ENCODE results near the gene SUPT20HL2.
"Not testable (repeated sequence)": the region's sequence is repeated elsewhere in the genome, so short reads cannot be mapped to it uniquely, and the experiment has no call there.

SUPT20HL2 gene

DNA sequence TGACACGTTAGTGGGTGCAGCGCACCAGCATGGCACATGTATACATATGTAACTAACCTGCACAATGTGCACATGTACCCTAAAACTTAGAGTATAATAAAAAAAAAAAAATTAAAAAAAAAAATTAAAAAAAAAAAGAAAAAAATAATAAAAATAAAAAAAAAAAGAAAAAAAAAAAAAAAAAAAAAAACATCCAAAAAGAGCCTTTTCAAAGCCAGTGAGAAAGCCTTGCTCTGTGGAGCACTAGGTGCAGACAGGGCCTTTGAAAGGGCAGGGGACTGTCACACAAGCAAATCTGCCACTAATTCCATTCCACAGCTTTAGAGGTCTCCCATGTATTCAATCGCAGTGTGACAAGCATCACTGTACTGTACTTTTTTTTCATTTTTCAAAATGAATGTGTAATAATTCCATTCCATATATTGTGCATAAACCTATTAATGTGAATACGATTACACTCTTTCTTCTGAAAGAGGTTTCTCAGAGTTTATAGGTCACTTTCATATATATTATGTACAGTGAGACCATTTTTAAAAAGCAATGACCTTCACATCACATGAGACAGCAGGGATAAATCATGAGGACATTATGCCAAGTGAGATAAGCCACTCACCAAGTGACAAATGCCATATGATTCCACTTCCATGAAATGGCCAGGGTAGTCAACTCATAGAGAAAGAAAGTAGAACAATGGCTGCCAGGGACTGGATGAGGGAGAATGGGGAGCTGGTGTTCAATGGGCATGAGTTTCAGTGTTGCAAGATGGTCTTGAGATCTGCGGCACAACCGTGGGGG, 4.1 kb downstream of the SUPT20HL2 start:
- not testable (repeated sequence) for DNase-seq (ENCODE audit: low spot score)

DNA sequence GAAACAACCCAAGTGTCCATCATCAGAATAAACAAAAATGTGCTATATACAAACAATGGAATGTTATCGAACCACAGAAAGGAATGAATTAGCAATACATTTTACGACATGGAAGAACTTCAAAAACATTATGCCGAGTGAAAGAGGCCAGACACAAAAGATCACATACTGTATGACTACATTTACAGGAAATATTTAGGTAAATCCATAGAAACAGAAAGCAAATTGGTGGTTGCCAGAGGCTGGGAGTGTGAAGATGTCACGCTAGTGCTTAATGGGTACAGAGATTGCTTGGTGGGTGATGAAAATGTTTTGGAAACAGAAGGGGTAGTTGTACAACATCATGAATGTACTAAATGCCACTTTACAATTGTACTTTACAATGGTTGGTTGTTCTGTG, 5.1 kb downstream of the SUPT20HL2 start:
- DNase-seq (ENCODE audit: low spot score) = not testable (repeated sequence)

DNA sequence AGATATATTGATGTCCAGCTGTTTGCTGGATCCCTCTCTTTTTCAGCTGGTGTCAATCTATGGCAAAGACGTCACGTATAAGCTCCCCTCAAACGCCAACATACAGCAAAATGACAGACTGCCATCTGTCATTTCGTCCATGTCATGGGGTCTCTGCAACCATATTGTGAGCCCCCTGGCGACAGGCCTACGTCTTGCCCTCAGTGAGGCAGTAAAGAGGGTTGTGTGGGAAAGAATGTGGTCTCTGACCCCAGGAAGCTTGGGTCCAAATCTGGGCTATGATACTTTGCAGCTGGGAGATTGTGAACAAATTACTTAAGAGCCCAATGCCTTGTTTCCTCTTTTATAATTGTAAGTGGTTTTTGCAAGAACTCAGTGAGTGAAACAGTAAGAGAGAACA, 7.4 kb downstream of the SUPT20HL2 start:
- no peak for DNase-seq (ENCODE audit: low spot score)

DNA sequence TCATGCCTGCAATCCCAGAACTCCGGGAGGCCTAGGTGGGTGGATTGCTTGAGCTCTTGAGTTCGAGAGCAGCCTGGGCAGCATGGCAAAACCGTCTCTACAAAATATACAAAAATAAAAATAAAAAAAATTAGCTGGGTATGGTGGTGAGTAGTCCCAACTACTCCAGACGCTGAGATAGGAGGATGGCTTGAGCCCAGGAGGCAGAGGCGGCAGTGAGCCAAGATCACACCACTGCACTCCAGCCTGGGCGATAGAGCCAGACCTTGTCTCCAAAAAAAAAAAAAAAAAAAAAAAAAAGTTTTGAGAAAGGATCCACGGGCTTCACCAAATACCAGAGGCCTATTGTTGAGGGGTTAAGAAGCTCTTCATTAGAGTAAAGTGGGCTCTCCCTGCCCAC, 8.0 kb downstream of the SUPT20HL2 start:
- DNase-seq (ENCODE audit: low spot score) = no peak

DNA sequence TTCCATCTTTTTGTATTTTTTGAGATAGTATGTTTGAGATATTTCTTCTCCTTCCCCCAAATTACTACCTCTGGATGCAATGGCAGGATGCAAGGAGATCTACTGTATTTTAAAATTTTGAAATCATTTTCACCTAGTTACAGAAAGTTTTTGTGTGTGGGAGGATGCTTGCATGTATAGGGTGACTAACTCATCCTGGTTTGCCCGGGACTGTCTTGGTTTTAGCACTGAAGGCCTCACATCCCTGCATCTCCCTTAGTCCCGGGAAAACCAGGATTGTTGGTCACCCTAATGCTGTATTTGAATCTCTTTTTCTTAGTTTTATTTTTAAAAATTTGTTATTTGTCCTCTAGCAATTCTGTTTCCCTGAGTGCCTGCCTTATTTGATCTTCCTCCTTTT, 12.1 kb downstream of the SUPT20HL2 start:
- DNase-seq (ENCODE audit: low spot score) = no peak

DNA sequence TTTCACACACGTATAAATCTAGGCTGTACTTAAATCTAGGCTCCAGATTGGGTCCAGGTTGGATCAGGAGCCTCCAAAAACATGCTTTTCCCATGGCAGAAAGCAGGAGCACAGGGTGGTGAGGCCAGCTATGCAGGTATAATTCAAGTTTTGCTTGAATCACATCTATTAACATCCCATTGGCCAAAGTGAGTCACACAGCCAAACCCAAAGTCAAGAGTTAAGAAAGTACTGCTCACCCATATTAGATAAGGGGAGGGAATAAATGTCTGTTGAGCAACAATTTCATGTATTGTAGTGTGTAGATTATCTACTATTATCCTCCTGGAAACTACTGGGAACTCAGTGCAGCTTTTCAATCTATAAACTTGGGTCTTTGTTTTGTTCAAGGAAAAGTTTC, 12.8 kb downstream of the SUPT20HL2 start:
- no peak for DNase-seq (ENCODE audit: low spot score)

DNA sequence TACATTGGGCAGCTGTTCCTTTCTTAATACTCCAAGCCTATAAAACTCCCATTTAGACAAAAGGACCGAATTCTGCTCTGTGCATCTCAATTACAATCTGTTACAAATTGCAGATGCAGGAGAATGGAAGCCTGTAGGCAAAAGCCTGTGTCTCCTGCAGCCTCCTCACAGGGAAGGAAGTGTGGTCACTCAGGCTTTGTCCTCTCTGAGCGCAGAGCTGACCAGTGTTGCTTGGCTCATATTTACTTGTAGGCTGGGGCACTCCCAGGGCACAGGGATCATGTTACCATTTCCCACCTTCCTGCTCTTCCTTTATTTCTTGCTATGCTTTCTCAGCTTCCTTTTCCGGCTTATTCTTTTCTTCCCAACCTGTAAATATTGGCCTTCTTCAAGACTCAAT, 15.7 kb downstream of the SUPT20HL2 start:
- no peak for DNase-seq (ENCODE audit: low spot score)

DNA sequence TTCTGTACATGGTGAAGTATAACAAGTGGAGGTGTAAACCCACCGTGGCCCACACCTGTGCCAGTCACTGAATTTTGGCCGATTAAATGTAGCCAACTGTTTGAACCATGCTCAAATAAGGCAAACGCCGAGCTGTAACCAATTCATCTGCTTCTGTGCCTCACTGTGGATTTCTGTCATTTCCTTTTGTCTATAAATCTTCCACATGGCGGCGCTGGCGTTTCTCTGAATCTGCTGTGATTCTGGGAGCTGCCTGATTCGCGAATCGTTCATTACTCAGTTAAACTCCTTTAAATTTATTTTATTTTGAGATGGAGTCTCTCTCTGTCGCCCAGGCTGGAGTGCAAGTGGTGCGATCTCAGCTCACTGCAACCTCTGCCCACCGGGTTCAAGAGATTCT, 19.2 kb downstream of the SUPT20HL2 start:
- DNase-seq (ENCODE audit: low spot score) = peak; percentile 6

DNA sequence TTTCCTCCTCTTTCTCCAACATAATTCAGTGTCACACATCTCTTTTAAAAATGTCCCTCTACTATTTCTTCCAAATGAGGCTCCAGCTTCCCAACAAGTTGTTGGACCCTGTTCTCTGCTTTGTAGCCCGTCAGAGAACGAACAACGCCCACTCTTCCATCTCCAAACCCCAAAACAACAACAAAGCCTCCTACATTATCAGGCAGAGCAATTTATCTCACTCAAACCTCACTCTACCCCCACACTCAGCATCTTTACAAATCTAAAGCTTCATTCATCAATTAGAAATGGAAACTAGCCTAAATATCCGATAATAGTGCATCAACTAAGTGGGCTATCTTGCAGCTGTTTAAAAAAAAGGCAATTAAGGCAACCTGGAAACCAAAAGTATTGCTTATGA, 20.5 kb downstream of the SUPT20HL2 start:
- DNase-seq (ENCODE audit: low spot score) = no peak

DNA sequence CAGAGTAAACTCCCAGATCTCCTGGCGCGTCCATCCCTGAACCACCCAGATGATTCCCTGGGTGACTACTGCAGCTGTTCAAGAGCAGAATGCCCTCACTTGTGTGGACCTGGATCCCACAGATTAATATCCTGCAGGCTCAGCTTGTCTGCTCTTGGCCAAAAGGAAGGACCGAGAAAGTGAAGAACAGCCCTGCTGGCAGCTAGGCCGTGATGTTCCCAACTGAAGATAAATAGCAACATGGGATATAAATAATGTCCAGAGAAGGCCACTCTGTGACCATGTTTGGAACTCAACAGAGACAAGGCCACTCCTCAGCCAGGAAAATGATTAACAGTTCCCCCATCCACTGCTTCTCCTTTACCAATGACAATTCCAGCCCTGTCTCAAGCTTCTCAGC, 21.5 kb downstream of the SUPT20HL2 start:
- no peak for DNase-seq (ENCODE audit: low spot score)

DNA sequence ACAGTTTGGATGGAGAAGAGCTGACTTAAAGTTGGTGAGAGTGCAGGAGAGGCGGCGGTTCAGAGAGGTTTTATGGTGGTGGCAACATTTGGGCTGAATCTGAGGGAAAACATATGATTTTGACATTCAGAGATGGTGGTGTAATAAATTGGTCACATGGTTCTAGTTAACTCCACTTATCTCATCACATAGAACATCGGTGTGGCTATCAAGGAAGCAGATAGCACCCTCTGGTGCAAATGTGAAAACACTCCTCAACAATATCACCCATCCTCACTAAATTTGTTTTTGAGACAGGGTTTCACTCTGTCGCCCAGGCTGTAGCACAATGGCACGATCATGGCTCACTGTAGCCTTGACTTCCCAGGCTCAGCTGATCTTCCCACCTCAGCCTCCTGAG, 28.8 kb downstream of the SUPT20HL2 start:
- DNase-seq (ENCODE audit: low spot score) = no peak

DNA sequence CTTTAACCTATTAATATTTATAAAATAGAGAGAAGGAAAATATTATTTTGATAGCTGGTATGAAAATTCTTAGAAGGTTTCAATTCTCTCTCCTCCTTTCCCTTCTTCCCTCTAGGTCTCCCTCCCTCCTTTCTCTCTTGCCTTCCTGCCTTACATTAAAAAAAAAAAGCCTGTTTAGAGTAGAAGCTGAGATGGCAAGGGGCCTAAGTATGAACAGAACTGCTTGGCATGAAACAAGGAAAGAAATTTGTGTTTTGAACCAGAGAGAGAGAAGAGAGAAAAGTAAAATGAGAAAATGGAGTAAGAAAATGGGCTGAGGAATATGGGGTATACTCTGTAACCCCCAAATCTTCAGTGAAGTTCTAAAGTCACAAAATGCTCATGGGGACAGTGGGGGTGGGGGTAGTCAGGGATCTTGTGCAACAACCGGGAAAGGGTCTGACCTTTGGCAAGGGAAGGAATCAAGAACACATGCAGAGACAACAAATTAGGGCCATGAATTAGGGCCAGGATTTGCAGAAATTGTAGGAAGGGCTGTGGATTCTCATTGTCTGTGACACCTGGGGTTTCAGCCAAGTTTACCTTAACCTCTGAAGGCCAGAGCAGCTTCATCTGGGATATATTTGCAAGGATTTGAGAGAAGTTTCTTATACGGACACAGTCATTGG, 30.6 kb downstream of the SUPT20HL2 start:
- DNase-seq (ENCODE audit: low spot score) = no peak

DNA sequence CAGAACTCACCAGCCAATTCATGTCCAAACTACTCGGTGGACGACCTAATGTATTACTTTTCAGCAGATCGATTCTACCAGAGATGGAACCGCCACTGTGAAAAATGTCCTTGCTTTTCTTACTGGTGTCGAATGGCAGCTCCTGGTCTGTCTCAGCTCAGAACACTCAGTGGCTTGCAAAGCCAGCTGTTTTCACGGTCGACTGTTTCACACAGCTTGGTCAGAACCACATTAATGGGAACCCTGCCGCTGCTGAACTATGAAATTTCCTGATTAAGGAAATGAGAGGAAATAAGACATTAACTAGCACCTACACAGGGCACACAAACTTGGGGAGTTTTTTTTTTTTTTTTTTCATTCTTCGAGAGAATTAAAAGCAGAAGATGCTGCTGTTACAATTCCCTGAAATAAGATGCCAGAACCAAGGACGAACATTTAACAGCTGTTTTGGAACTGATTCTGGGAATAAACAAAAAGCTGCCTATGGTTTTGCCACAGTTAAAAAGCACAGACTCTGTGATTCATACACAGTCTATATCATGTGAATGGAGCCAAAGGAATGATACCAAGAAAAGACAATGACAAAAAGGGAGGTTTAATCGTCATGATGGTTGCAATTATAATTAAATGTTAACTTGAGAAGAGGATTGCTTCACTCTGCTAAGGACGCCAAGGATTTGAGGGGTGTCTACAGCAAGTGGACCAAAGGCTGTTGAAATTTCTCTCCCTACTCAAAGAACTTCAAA, 31.3 kb downstream of the SUPT20HL2 start:
- DNase-seq (ENCODE audit: low spot score) = no peak

DNA sequence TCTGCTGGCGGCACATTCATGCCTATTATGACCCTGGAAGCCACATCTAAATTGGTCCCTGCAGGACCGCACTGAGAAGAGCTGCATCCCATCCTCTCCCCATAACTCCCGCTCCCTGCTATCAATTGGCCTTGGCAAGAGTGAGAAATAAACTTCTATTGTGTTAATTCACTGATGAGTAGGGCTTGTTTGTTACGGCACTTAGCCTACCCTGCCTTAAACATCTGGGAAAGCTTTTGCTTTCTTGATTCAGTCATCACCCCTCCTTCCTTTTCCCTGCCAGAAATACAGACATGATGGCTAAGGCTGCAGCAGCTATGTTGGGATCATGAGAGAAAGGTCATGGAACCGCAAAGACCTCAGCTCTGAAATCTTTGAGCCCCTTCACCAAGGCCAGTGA, 36.5 kb downstream of the SUPT20HL2 start:
- DNase-seq (ENCODE audit: low spot score) = no peak

DNA sequence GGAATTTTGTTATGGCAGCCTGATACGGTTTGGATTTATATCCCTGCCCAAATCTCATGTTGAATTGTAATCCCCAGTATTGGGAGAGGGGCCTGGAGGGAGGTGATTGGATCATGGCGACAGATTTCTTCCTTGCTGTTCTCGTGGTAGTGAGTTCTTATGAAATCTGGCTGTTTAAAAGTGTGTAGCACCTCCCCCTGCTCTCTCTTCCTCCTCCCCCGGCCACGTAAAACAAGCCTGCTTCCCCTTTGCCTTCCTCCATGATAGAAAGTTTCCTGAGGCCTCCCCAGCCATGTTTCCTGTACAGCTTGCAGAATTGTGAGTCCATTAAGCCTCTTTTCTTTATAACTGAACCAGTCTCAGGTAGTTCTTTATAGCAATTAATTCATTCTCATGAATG, 37.9 kb downstream of the SUPT20HL2 start:
- no peak for DNase-seq (ENCODE audit: low spot score)

DNA sequence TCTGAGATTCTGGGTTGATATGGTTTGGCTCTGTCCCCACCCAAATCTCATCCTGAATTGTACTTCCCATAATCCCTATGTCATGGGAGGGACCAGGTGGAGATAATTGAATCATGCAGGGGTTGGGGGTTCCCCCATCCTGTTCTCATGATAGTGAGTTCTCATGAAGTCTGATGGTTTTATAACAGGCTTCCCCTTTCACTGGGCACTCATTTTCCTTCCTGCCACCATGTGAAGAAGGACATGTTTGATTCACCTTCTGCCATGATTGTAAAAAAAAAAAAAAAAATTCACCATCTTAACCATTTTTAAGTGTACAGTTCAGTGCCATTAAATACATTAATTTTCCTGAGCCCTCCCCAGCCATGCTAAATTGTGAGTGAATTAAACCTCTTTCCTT, 42.6 kb downstream of the SUPT20HL2 start:
- no peak for DNase-seq (ENCODE audit: low spot score)

DNA sequence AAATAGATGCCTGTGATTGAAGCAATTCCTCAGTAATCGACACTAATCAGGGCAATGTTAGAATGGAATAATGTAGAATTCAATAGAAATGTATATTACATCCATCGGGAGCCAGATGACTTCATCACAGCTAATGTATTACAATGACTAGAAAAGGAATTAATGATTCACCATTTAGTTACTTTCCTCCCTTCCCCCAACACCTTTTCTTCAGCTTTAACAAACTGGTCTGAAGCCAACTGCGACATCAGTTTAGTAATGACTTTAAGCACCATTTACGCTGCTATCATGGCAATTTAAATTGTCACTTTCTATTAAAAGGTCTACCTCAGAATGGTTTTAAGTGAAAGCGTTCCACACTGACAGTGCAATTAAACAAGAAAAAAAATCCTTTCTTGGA, 45.1 kb downstream of the SUPT20HL2 start:
- no peak for DNase-seq (ENCODE audit: low spot score)

DNA sequence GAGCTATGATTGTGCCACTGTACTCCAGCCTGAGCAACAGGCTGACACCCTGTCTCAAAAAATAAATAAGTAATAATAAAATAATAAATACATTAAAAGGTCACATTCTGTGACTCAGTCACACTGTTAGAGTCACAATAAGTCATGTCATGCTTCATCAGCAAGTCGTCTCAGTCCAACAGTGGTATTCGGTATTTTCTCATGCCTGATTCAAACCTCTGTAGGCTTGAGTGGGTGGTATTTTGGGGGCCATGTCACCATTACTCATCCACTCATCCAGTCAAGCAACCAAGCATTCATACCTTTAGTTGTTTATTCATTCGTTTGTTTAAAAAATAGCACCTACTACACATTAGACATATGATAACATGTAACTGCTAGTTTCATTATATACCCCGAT, 46.9 kb downstream of the SUPT20HL2 start:
- no peak for DNase-seq (ENCODE audit: low spot score)

DNA sequence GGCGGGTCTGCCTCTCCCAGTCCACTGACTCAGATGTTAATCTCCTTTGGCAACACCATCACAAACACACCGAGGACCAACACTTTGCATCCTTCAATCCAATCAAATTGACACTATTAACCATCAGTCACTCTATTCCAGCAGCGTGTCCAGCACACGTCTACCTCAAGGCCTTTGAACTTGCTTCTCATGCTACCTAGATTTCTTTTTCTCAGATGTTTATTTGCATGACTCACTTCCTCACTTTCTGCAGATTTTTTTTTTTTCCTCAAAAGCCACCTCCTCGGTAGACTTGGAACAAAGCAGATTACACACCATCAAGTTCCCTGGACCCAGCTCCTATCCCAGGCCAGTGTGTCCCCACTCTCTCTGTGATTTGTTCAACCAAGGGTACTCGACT, 49.5 kb downstream of the SUPT20HL2 start:
- no peak for DNase-seq (ENCODE audit: low spot score)

DNA sequence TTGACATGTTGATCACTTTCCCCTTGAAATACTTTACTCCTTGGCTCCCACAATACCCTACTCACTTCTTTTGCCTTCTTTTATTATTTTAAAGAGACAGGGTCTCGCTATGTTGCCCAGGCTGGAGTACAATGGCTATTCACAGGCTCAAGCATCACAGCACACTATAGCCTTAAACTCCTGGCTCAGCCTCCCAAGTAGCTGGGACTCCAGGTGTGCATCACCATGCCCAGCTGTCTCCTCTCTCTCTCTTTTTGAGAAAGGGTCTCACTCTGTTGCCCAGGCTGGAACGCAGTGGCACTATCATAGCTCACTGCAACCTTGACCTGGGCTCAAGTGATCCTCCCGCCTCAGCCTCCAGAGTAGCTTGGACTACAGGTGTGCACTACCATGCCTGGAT, 51.6 kb downstream of the SUPT20HL2 start:
- DNase-seq (ENCODE audit: low spot score) = no peak

Data from Ammon's horn (tissue), 1 donor.